Esophagus muscularis mucosa (tissue), 4 donors: ENCODE data around the gene HOGA1. TPM values are rescaled to one million over a fixed set of nuclear protein-coding genes. Genes with fewer than 3 reads are reported as not detected.

Experiments used
- DNase-seq: peaks from one replicate; pipeline ENCODE4 v3.0.0-alpha.2; 2017; ENCODE audit errors: extremely low spot score
- H3K27ac ChIP-seq, 4 donors: fragments of 200-600 bp; sonication (generic); replicated peaks in 1 of 4; 1 replicate in 3 of 4; 2 replicates in 1 of 4; pipeline ENCODE4 v1.5.1; 2016 to 2019; ENCODE audit warnings: mild to moderate bottlenecking in 1 of 4
- H3K27me3 ChIP-seq, 4 donors: fragments of 200-600 bp; sonication (generic); one replicate each; pipeline versions ENCODE4 v1.5.1 to v1.6.0; 2016 to 2019
- H3K36me3 ChIP-seq, 4 donors: fragments of 200-600 bp; sonication (generic); one replicate each; pipeline ENCODE4 v1.5.1; 2016 to 2019
- H3K4me1 ChIP-seq, 4 donors: fragments of 200-600 bp; sonication (generic); one replicate each; pipeline ENCODE4 v1.5.1; 2016 to 2019
- H3K4me3 ChIP-seq, 4 donors: fragments of 200-600 bp; sonication (generic); 1 replicate in 2 of 4; 2 replicates in 2 of 4; pipeline ENCODE4 v1.5.1; 2016 to 2019; ENCODE audit warnings: mild to moderate bottlenecking in 4 of 4, moderate library complexity in 1 of 4
- H3K9me3 ChIP-seq, 4 donors: fragments of 200-600 bp; sonication (generic); 1 replicate in 3 of 4; 2 replicates in 1 of 4; pipeline ENCODE4 v1.5.1; 2016 to 2019
- EP300 ChIP-seq: sonication (generic); formaldehyde crosslinking; IDR thresholded peaks from one replicate; pipeline ENCODE4 v1.6.1; 2017; ENCODE audit warnings: antibody characterized with exemption
- POLR2A ChIP-seq: fragments of 450-650 bp; IDR thresholded peaks from one replicate; pipeline ENCODE4 v1.6.1; 2017; ENCODE audit warnings: antibody characterized with exemption, moderate library complexity, mild to moderate bottlenecking, low read depth
- POLR2AphosphoS5 ChIP-seq, 2 donors: sonication (generic); formaldehyde crosslinking; IDR thresholded peaks; one replicate each; pipeline ENCODE4 v1.6.1; 2017; ENCODE audit warnings: antibody characterized with exemption in 2 of 2
- WGBS: methylation state at CpG from one replicate; pipeline ENCODE4 v1.1.5; 2018; 5-methylcytosine and 5-hydroxymethylcytosine counted together
- intact Hi-C: fragments of 100-400 bp; cut with DNase I; formaldehyde crosslinking; loops from one replicate; pipeline ENCODE4 v1.15.1; 2023
- total RNA-seq, 4 donors: library from RNA; depleted of rRNA; stranded (reverse); fragments of >200 nt; gene quantifications; one replicate each; pipeline versions ENCODE4 v1.1.0 to v1.2.1, GENCODE V29; 2016
- TF ChIP-seq, protein P1 (sequence below), 3 experiments: fragments of 200-600 bp in 2 of 3; fragments of 450-650 bp in 1 of 3; sonication (generic) in 2 of 3; IDR thresholded peaks; one replicate each; pipeline ENCODE4 v1.5.1; 2017 to 2019; ENCODE audit warnings: antibody characterized with exemption in 3 of 3, mild to moderate bottlenecking in 2 of 3, moderate library complexity in 1 of 3

The HOGA1 gene
- total RNA-seq, 4 donors from 2014 or later: 0.45 to 1.5 (median 0.83) TPM

GRCh38 chr10:97618733-97619132 lies 34.5 kb downstream of the HOGA1 start:
- Histone ChIP-seq H3K4me1 (no peaks in the 10 kb centered on the region), H3K4me3 (no peak overlapping the region), H3K27ac (no peak overlapping the region), H3K9me3 (no peaks in the 10 kb centered on the region), H3K27me3 (no peaks in the 10 kb centered on the region), H3K36me3 (peaks cover 0 to 18% (median 3%) of the 10 kb centered on the region in 4 donors)
- intact Hi-C loops: no loop called here
- no peak for TF ChIP-seq EP300
- TF ChIP-seq, protein P1, sequence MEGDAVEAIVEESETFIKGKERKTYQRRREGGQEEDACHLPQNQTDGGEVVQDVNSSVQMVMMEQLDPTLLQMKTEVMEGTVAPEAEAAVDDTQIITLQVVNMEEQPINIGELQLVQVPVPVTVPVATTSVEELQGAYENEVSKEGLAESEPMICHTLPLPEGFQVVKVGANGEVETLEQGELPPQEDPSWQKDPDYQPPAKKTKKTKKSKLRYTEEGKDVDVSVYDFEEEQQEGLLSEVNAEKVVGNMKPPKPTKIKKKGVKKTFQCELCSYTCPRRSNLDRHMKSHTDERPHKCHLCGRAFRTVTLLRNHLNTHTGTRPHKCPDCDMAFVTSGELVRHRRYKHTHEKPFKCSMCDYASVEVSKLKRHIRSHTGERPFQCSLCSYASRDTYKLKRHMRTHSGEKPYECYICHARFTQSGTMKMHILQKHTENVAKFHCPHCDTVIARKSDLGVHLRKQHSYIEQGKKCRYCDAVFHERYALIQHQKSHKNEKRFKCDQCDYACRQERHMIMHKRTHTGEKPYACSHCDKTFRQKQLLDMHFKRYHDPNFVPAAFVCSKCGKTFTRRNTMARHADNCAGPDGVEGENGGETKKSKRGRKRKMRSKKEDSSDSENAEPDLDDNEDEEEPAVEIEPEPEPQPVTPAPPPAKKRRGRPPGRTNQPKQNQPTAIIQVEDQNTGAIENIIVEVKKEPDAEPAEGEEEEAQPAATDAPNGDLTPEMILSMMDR (IDR thresholded peaks at IDR 0.05): no peak
- no peak for TF ChIP-seq POLR2AphosphoS5 (IDR thresholded peaks at IDR 0.05)
- no peak for TF ChIP-seq POLR2A
- no peak for DNase-seq
- 99% methylated on average over 4 of the region's 4 CpGs for WGBS

GRCh38 chr10:97623277-97623676 lies 39.1 kb downstream of the HOGA1 start:
- intact Hi-C loops: no loop called here
- 100% methylated on average over 1 of the region's 1 CpG for WGBS
- TF ChIP-seq POLR2AphosphoS5 (IDR thresholded peaks at IDR 0.05) (no peak), EP300 (no peak), POLR2A (no peak)
- TF ChIP-seq, protein P1 (IDR thresholded peaks at IDR 0.05): no peak

GRCh38 chr10:97627731-97628130 lies 43.5 kb downstream of the HOGA1 start:
- Histone ChIP-seq H3K27ac (no peak overlapping the region), H3K4me3 (no peak overlapping the region), H3K4me1 (peaks cover 5 to 8% (median 7%) of the 10 kb centered on the region in 4 donors), H3K27me3 (no peaks in the 10 kb centered on the region), H3K36me3 (no peaks in the 10 kb centered on the region), H3K9me3 (no peaks in the 10 kb centered on the region)
- intact Hi-C loops: no loop called here
- WGBS: 61% methylated on average over 4 of the region's 4 CpGs
- DNase-seq: no peak
- TF ChIP-seq, protein P1 (IDR thresholded peaks at IDR 0.05): no peak

More at GRCh38 chr10:97623277-97623676, 39.1 kb downstream of the HOGA1 start:
- H3K36me3 ChIP-seq: peaks cover 0 to 3% (median 0%) of the 10 kb centered on the region in 4 donors
- peaks cover 0 to 3% (median 0%) of the 10 kb centered on the region in 4 donors for H3K4me1 ChIP-seq
- H3K4me3 ChIP-seq: no peak overlapping the region
- no peaks in the 10 kb centered on the region for H3K9me3 ChIP-seq
- H3K27ac ChIP-seq: no peak overlapping the region
- DNase-seq: no peak
- H3K27me3 ChIP-seq: no peaks in the 10 kb centered on the region

DNA sequence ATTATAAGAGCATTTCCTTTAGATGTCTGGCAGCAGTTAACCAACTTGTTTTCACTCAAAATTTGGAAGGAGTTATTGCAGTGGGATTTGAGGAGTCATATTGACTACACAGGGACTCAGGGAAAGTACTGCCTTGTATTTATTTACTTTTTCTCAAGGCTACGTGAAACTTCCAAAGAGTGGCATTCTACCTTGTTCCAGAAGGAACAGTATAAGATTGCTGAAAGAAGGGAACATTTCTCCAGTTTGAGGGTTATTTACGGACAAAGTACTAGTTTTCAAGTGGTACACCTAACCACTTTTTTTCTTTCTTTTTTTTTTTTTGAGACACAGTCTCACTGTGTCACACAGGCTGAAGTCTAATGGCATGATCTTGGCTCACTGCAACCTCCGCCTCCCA lies 44.0 kb downstream of the HOGA1 start:
- Histone ChIP-seq H3K27me3 (no peaks in the 10 kb centered on the region), H3K4me1 (peaks cover 7 to 11% (median 9%) of the 10 kb centered on the region in 4 donors), H3K36me3 (no peaks in the 10 kb centered on the region), H3K4me3 (no peak overlapping the region), H3K9me3 (no peaks in the 10 kb centered on the region), H3K27ac (no peak overlapping the region)
- intact Hi-C loops: no loop called here
- WGBS: 71% methylated on average over 3 of the region's 3 CpGs
- DNase-seq: no peak
- TF ChIP-seq POLR2AphosphoS5 (IDR thresholded peaks at IDR 0.05) (no peak), POLR2A (no peak), EP300 (no peak)
- TF ChIP-seq, protein P1 (IDR thresholded peaks at IDR 0.05): no peak

DNA sequence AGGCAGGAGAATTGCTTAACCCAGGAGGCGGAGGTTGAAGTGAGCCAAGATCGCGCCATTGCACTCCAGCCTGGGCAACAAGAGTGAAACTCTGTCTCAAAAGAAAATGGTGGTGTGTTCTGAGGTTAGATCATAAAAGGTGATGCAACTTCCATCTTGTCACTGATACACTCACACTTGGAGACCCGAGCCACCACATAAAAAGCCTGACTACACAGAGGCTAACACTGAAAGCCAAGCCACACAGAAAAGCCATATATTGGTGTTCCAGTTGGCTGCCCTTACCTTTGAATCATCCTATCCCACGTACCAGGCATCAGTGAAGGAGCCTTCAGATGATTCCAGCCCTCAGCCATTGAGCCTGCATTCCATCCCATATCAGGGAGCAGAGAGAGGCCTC lies 45.1 kb downstream of the HOGA1 start:
- no peak for DNase-seq
- intact Hi-C loops: no loop called here
- TF ChIP-seq, protein P1 (IDR thresholded peaks at IDR 0.05): no peak
- Histone ChIP-seq H3K27me3 (no peaks in the 10 kb centered on the region), H3K4me3 (no peak overlapping the region), H3K27ac (no peak overlapping the region), H3K4me1 (peaks cover 12 to 18% (median 13%) of the 10 kb centered on the region in 4 donors), H3K9me3 (no peaks in the 10 kb centered on the region), H3K36me3 (no peaks in the 10 kb centered on the region)
- WGBS: 89% methylated on average over 5 of the region's 5 CpGs
